ENCODE results near the gene CD300LD.

DNA sequence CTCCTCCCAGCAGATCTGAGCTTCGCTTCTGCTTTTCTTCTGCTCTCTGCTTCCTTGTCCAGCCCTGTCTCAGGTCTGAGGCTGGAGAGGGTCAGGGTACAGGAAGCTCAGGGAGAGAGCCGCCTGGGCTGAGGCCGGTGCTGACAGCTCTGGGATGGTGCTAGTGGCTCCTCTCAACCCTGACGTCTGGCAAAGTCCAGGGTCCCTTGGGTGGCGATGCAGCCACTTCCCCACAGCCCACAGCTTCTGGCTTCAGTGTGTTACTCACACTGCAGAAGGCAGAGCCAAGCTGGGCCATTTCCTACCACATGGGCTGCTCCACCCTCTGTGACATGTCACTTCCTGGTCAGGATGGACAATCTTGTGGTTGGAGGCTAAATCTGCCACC is 46.2 kb downstream of the CD300LD start, which contains the start of gene CD300C:
- TF ChIP-seq, protein P1, sequence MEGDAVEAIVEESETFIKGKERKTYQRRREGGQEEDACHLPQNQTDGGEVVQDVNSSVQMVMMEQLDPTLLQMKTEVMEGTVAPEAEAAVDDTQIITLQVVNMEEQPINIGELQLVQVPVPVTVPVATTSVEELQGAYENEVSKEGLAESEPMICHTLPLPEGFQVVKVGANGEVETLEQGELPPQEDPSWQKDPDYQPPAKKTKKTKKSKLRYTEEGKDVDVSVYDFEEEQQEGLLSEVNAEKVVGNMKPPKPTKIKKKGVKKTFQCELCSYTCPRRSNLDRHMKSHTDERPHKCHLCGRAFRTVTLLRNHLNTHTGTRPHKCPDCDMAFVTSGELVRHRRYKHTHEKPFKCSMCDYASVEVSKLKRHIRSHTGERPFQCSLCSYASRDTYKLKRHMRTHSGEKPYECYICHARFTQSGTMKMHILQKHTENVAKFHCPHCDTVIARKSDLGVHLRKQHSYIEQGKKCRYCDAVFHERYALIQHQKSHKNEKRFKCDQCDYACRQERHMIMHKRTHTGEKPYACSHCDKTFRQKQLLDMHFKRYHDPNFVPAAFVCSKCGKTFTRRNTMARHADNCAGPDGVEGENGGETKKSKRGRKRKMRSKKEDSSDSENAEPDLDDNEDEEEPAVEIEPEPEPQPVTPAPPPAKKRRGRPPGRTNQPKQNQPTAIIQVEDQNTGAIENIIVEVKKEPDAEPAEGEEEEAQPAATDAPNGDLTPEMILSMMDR (IDR thresholded peaks at IDR 0.05), result no peak
- no peak for TF ChIP-seq POLR2AphosphoS5 (IDR thresholded peaks at IDR 0.05)

All from prostate gland (tissue), 2 donors.